ENCODE data around the gene TFR2.

Gene TFR2

DNA sequence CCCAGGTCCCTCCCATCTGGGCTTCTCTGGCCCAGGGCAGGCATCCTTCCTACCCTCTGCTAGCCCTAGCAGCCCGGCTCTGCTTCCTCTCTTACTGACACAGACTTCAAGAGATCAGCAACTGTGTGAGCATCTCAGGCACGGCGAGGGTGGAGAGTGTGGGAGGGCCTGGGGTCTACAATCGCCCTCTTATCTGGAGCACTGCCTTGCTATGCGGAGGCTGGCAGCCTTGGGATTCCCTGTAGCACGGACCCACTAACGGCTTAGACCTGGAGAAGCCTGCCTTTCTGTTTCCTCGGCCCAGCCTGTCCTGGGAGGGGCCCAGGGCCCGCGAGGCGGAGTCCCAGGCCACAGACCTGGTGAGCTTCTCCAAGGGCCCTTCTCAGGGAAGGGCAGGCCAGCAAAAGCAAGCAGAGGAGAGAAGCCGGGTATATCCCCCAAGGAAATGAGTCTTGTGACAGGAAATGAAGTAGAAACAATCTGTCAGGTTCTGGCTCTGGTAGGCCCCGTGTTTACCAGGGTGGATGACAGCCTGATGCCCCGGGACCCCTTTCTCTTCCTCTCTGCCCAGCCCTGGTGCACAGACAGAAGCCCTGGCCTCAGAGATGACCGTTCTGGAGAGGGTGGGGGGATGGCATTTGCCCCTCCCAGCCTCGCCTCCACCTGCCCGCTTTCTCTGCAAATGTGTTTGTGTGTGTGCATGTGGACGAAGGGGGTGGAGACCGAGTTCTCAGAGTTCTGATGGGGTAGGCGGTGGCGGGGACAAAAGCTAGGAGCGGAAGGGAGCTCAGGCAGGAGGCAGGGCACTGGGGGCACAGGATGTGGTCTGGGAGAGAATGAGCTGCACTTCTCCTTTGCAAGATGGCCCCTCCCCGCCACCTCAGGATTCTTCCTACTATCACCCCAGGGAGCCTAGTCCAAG, 58.0 kb downstream of the TFR2 start:
- Histone ChIP-seq H3K4me3 (ENCODE audit: insufficient read depth, low read length, poor library complexity, severe bottlenecking) (peak overlapping the region; percentile 41), H3F3A (ENCODE audit: insufficient read depth) (peaks cover 9% of the 10 kb centered on the region; the same call in 1 of the 2 replicates), H3K27me3 (ENCODE audit: low read length) (no peaks in the 10 kb centered on the region), H4K20me1 (ENCODE audit: low read depth, low read length) (no peaks in the 10 kb centered on the region), H3K27ac (ENCODE audit: low read depth, low read length) (peak overlapping the region; percentile 80), H3K79me2 (ENCODE audit: insufficient read depth, low read length) (peaks cover 19% of the 10 kb centered on the region), H3K4me2 (ENCODE audit: low read depth, low read length, poor library complexity, severe bottlenecking) (peak overlapping the region; percentile 76), H2AFZ (ENCODE audit: low read depth, low read length, severe bottlenecking) (peak overlapping the region; percentile 29), H3K9ac (ENCODE audit: low read length) (peak overlapping the region; percentile 81), H3K36me3 (ENCODE audit: low read length) (no peaks in the 10 kb centered on the region), H3K9me3 (ENCODE audit: insufficient read depth, low read length) (no peaks in the 10 kb centered on the region), H3K9me2 (replicated peaks; ENCODE audit: insufficient read depth, low read length) (no peaks in the 10 kb centered on the region)
- TF ChIP-seq, protein P1, sequence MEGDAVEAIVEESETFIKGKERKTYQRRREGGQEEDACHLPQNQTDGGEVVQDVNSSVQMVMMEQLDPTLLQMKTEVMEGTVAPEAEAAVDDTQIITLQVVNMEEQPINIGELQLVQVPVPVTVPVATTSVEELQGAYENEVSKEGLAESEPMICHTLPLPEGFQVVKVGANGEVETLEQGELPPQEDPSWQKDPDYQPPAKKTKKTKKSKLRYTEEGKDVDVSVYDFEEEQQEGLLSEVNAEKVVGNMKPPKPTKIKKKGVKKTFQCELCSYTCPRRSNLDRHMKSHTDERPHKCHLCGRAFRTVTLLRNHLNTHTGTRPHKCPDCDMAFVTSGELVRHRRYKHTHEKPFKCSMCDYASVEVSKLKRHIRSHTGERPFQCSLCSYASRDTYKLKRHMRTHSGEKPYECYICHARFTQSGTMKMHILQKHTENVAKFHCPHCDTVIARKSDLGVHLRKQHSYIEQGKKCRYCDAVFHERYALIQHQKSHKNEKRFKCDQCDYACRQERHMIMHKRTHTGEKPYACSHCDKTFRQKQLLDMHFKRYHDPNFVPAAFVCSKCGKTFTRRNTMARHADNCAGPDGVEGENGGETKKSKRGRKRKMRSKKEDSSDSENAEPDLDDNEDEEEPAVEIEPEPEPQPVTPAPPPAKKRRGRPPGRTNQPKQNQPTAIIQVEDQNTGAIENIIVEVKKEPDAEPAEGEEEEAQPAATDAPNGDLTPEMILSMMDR (IDR thresholded peaks at IDR 0.05; ENCODE audit: insufficient read depth, low read length, poor library complexity, severe bottlenecking) = no peak
- no peak for TF ChIP-seq EZH2phosphoT487 (conservative IDR thresholded peaks at IDR 0.05; ENCODE audit: low read length)

DNA sequence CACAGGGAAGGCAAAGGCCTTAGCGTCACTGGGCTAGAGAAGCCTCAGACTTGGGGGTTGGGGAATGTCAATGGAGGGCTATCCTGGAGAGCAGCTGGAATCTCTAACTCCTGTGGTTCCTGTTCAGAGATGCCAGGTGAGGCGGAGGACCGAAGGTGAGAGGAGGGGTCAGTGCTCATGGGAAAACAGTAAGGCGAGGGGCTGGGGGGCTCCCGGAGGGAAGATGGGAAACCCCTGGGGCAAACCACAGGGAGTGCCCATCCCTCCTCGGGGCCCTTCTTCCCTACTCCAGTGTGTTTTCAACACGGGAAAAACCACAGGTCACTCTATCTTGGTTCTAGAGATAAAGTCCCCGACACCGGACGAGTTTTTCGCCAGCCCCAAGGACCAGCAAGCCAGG, 58.7 kb downstream of the TFR2 start:
- Histone ChIP-seq H3K4me3 (ENCODE audit: insufficient read depth, low read length, poor library complexity, severe bottlenecking) (no peak overlapping the region), H3K27ac (ENCODE audit: low read depth, low read length) (peak overlapping the region; percentile 80; the same call in 1 of the 2 replicates), H4K20me1 (ENCODE audit: low read depth, low read length) (no peaks in the 10 kb centered on the region), H3K4me2 (ENCODE audit: low read depth, low read length, poor library complexity, severe bottlenecking) (no peak overlapping the region), H3K9me2 (replicated peaks; ENCODE audit: insufficient read depth, low read length) (no peaks in the 10 kb centered on the region), H3K9ac (ENCODE audit: low read length) (no peak overlapping the region), H3K27me3 (ENCODE audit: low read length) (no peaks in the 10 kb centered on the region), H3K9me3 (ENCODE audit: insufficient read depth, low read length) (no peaks in the 10 kb centered on the region), H3K36me3 (ENCODE audit: low read length) (no peaks in the 10 kb centered on the region), H3K79me2 (ENCODE audit: insufficient read depth, low read length) (peaks cover 19% of the 10 kb centered on the region), H3F3A (ENCODE audit: insufficient read depth) (peaks cover 9% of the 10 kb centered on the region; the same call in 1 of the 2 replicates), H2AFZ (ENCODE audit: low read depth, low read length, severe bottlenecking) (no peak overlapping the region)
- TF ChIP-seq, protein P1 (IDR thresholded peaks at IDR 0.05; ENCODE audit: insufficient read depth, low read length, poor library complexity, severe bottlenecking) = no peak
- TF ChIP-seq EZH2phosphoT487 (conservative IDR thresholded peaks at IDR 0.05; ENCODE audit: low read length) = no peak

DNA sequence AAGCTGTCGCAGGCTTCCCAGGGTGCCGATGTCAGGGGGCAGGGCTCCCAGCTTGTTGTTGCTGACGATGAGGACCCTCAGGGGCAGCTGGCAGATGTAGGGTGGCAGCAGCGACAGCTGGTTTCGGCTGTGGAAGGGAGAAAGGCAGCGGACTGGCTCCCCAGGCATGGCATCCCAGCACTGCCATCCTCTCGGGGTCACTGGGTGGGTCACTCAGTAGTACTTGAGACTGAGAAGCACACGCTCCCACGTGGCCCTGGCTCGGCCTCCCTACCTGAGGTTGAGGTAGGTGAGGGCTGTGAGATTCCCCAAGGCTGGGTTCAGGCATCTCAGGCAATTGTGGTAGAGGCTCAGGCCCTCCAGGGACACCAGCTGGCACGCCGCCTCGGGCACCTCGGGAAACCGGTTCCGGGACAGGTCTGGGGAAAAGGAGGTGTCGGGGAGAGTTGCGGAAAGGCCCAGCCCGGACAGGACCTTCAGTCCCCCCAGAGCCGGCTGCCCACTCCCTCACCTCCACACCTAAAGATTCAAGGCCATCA, 59.2 kb downstream of the TFR2 start:
- H3F3A ChIP-seq (ENCODE audit: insufficient read depth) = peaks cover 9% of the 10 kb centered on the region; the same call in 1 of the 2 replicates
- no peak overlapping the region for H3K4me2 ChIP-seq (ENCODE audit: low read depth, low read length, poor library complexity, severe bottlenecking)
- TF ChIP-seq EZH2phosphoT487 (conservative IDR thresholded peaks at IDR 0.05; ENCODE audit: low read length) = no peak
- TF ChIP-seq, protein P1 (IDR thresholded peaks at IDR 0.05; ENCODE audit: insufficient read depth, low read length, poor library complexity, severe bottlenecking) = no peak
- H3K36me3 ChIP-seq (ENCODE audit: low read length) = no peaks in the 10 kb centered on the region
- no peaks in the 10 kb centered on the region for H3K9me2 ChIP-seq (replicated peaks; ENCODE audit: insufficient read depth, low read length)
- no peak overlapping the region for H3K9ac ChIP-seq (ENCODE audit: low read length)
- no peaks in the 10 kb centered on the region for H3K9me3 ChIP-seq (ENCODE audit: insufficient read depth, low read length)
- peaks cover 19% of the 10 kb centered on the region for H3K79me2 ChIP-seq (ENCODE audit: insufficient read depth, low read length)
- H3K4me3 ChIP-seq (ENCODE audit: insufficient read depth, low read length, poor library complexity, severe bottlenecking) = no peak overlapping the region
- H3K27ac ChIP-seq (ENCODE audit: low read depth, low read length) = no peak overlapping the region
- H2AFZ ChIP-seq (ENCODE audit: low read depth, low read length, severe bottlenecking) = no peak overlapping the region
- no peaks in the 10 kb centered on the region for H3K27me3 ChIP-seq (ENCODE audit: low read length)
- no peaks in the 10 kb centered on the region for H4K20me1 ChIP-seq (ENCODE audit: low read depth, low read length)

Data from SU-DHL-6 (cell line).